GM23248 (cell line): ENCODE results near the gene CAPN11.

Experiments used
- EZH2 ChIP-seq: fragments of 200-600 bp; sonication (generic); IDR thresholded peaks from 2 replicates; pipeline ENCODE4 v1.6.1; 2018; ENCODE audit warnings: antibody characterized with exemption, mild to moderate bottlenecking; ENCODE audit not compliant: insufficient read depth, poor library complexity, severe bottlenecking
- EZH2phosphoT487 ChIP-seq: fragments of 200-600 bp; sonication (generic); IDR thresholded peaks from 2 replicates; pipeline ENCODE4 v1.6.1; 2018; ENCODE audit warnings: antibody characterized with exemption, moderate library complexity, mild to moderate bottlenecking, low read depth; ENCODE audit not compliant: insufficient read depth

- TF ChIP-seq EZH2 (no peak), EZH2phosphoT487 (no peak)
Observed at GRCh38 chr6:44152109-44152461, 6.5 kb upstream of the CAPN11 start.
